ENCODE results near the gene PDE6H. TPM values are rescaled to one million over a fixed set of nuclear protein-coding genes. Genes with fewer than 3 reads are reported as not detected.

PDE6H gene
- total RNA-seq, 1 experiment from 2014 or later: not detected

DNA sequence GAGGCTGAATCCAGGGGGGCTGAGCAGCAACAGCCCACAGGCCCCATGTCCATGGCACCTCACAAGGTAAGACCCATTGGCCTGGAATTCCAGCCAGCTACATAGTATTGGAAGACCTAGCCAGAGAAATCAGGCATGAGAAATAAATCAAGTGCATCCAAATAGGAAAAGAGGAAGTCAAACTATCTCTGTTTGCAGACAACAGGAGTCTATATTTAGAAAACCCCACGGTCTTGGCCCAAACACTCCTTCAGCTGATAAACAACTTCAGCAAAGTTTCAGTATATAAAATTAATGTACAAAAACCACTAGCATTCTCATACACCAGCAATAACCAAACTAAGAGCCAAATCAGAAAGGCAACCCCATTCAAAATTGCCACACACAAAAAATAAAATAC is 16.9 kb downstream of the PDE6H start:
- in situ Hi-C loops (cut with HindIII; ENCODE audit: low pct_unique_long_range_greater_than_20kb, low sequenced_read_pairs) (no loop called here), intact Hi-C loops (cut with micrococcal nuclease; ENCODE audit: unreplicated experiment) (loop anchor here (10.0 kb wide), 1 partner anchor 265 kb away; no protein-coding TSS in a partner anchor)
- no peaks in the 10 kb centered on the region for H3K36me3 ChIP-seq (ENCODE audit: control insufficient read depth, insufficient read depth, low read length)
- no peaks in the 10 kb centered on the region for H3K27me3 ChIP-seq (ENCODE audit: control insufficient read depth, insufficient read depth, low read length)
- ChIA-PET CTCF (no interaction called here), POLR2A (no interaction called here)
- no peak overlapping the region for H3K27ac ChIP-seq (ENCODE audit: low read length)
- no peak for TF ChIP-seq TCF7L2 (IDR thresholded peaks at IDR 0.05; ENCODE audit: low read depth, low read length)
- no peak for TF ChIP-seq CTCF (IDR thresholded peaks at IDR 0.05)
- TF ChIP-seq SIN3A (IDR thresholded peaks at IDR 0.05; ENCODE audit: borderline replicate concordance, insufficient read depth, low read depth, low read length): no peak
- no peak for TF ChIP-seq REST (IDR thresholded peaks at IDR 0.05; ENCODE audit: insufficient read depth in 1 of 2, low read depth in 2 of 2, low read length in 1 of 2)
- H3K9me3 ChIP-seq (ENCODE audit: control insufficient read depth, insufficient read depth, low read depth, low read length): no peaks in the 10 kb centered on the region
- no TSS peak for BruUV-seq (replicated peaks)
- no peaks in the 10 kb centered on the region; the same call in 1 of the 2 replicates for H3K4me1 ChIP-seq (ENCODE audit: control insufficient read depth, insufficient read depth, low read length)
- no peak for DNase-seq (ENCODE audit: low read depth, low spot score)
- no peak for ATAC-seq
- no peak overlapping the region for H3K4me3 ChIP-seq (ENCODE audit: low read depth in 2 of 2, low read length in 2 of 2)

GRCh38 chr12:14991069-14991468 is 18.2 kb downstream of the PDE6H start:
- no peaks in the 10 kb centered on the region for H3K36me3 ChIP-seq (ENCODE audit: control insufficient read depth, insufficient read depth, low read length)
- ChIA-PET CTCF (no interaction called here), POLR2A (no interaction called here)
- H3K9me3 ChIP-seq (ENCODE audit: control insufficient read depth, insufficient read depth, low read depth, low read length): no peaks in the 10 kb centered on the region
- no peaks in the 10 kb centered on the region for H3K27me3 ChIP-seq (ENCODE audit: control insufficient read depth, insufficient read depth, low read length)
- in situ Hi-C loops (cut with HindIII; ENCODE audit: low pct_unique_long_range_greater_than_20kb, low sequenced_read_pairs) (no loop called here), intact Hi-C loops (cut with micrococcal nuclease; ENCODE audit: unreplicated experiment) (loop anchor here (10.0 kb wide), 1 partner anchor 266 kb away; no protein-coding TSS in a partner anchor)
- no peak overlapping the region for H3K4me3 ChIP-seq (ENCODE audit: low read depth in 2 of 2, low read length in 2 of 2)
- DNase-seq (ENCODE audit: low read depth, low spot score): no peak
- no TSS peak for BruUV-seq (replicated peaks)
- no peak for ATAC-seq
- TF ChIP-seq CTCF (IDR thresholded peaks at IDR 0.05) (no peak), TCF7L2 (IDR thresholded peaks at IDR 0.05; ENCODE audit: low read depth, low read length) (no peak), POLR2AphosphoS5 (IDR thresholded peaks at IDR 0.05; ENCODE audit: low read depth, low read length) (no peak), REST (IDR thresholded peaks at IDR 0.05; ENCODE audit: insufficient read depth in 1 of 2, low read depth in 2 of 2, low read length in 1 of 2) (no peak), SIN3A (IDR thresholded peaks at IDR 0.05; ENCODE audit: borderline replicate concordance, insufficient read depth, low read depth, low read length) (no peak)
- H3K4me1 ChIP-seq (ENCODE audit: control insufficient read depth, insufficient read depth, low read length): no peaks in the 10 kb centered on the region; the same call in 1 of the 2 replicates
- H3K27ac ChIP-seq (ENCODE audit: low read length): no peak overlapping the region
